SK-N-SH (cell line): Measurements from ENCODE around the gene PPP1R16B. TPM values are rescaled to one million over a fixed set of nuclear protein-coding genes. Genes with fewer than 3 reads are reported as not detected.
"Not testable (repeated sequence)": the region's sequence is repeated elsewhere in the genome, so short reads cannot be mapped to it uniquely, and the experiment has no call there.

ENCODE experiments used
- CTCF ChIA-PET: fragments of 300-600, 350-600 bp; formaldehyde crosslinking; extraction: SDS; loops from one replicate; lab custom pipeline; 2021; lab: Yijun Ruan, JAX
- POLR2A ChIA-PET: fragments of 350-600 bp; sonication (Branson Sonifier 250); formaldehyde crosslinking; extraction: SDS; loops from one replicate; lab custom pipeline; 2020; ENCODE audit warnings: antibody characterized with exemption, inconsistent platforms; lab: Yijun Ruan, JAX
- DNase-seq: peaks from one replicate; pipeline ENCODE4 v3.0.0; 2012
- H2AFZ ChIP-seq: fragments of 200-600 bp; sonication (generic); 2 replicates; pipeline ENCODE4 v1.8.1; 2016; ENCODE audit warnings: antibody characterized with exemption, mild to moderate bottlenecking, low read depth
- H3F3A ChIP-seq: fragments of 200-600 bp; sonication (generic); replicated peaks from 2 replicates; pipeline ENCODE3; 2016; ENCODE audit warnings: antibody characterized with exemption, mild to moderate bottlenecking; ENCODE audit not compliant: insufficient read depth
- H3K27ac ChIP-seq, 2 experiments: fragments of 200-500 bp in 1 of 2; fragments of 200-600 bp in 1 of 2; sonication (Bioruptor generic) in 1 of 2; sonication (generic), shearing (Covaris generic) in 1 of 2; 2 replicates each; pipeline versions ENCODE4 v1.5.1 to v1.6.1; 2014 to 2016; ENCODE audit warnings: low read depth in 2 of 2, inconsistent platforms in 1 of 2, low read length in 1 of 2, mild to moderate bottlenecking in 1 of 2, mixed read lengths in 1 of 2
- H3K27me3 ChIP-seq: fragments of 200-600 bp; sonication (generic), shearing (Covaris generic); 2 replicates; pipeline ENCODE4 v1.6.1; 2016; ENCODE audit warnings: mixed run types; ENCODE audit not compliant: insufficient read depth
- H3K36me3 ChIP-seq, 2 experiments: fragments of 200-500 bp in 1 of 2; fragments of 200-600 bp in 1 of 2; sonication (Bioruptor generic) in 1 of 2; sonication (generic) in 1 of 2; replicated peaks in 1 of 2; 2 replicates each; pipeline versions ENCODE3 to v1.5.1; 2014 to 2016; ENCODE audit warnings: low read length in 1 of 2, mild to moderate bottlenecking in 1 of 2; ENCODE audit not compliant: insufficient read depth in 2 of 2, control insufficient read depth in 1 of 2
- H3K4me1 ChIP-seq, 2 experiments: fragments of 200-500 bp in 1 of 2; fragments of 200-600 bp in 1 of 2; sonication (Bioruptor generic) in 1 of 2; sonication (generic), shearing (Covaris generic) in 1 of 2; 2 replicates each; pipeline versions ENCODE4 v1.5.1 to v1.6.1; 2014 to 2016; ENCODE audit warnings: low read depth in 1 of 2, low read length in 1 of 2, mixed run types in 1 of 2; ENCODE audit not compliant: insufficient read depth in 2 of 2, control insufficient read depth in 1 of 2
- H3K4me2 ChIP-seq: fragments of 200-600 bp; sonication (generic), shearing (Covaris generic); 2 replicates; pipeline ENCODE4 v1.6.1; 2017; ENCODE audit warnings: mixed run types
- H3K4me3 ChIP-seq, 2 experiments: fragments of 200-500 bp in 1 of 2; fragments of 200-600 bp in 1 of 2; sonication (Bioruptor generic) in 1 of 2; sonication (generic), shearing (Covaris generic) in 1 of 2; 2 replicates each; pipeline versions ENCODE4 v1.5.1 to v1.8.1; 2014 to 2016; ENCODE audit warnings: low read depth in 2 of 2, inconsistent platforms in 1 of 2, low read length in 1 of 2, mild to moderate bottlenecking in 1 of 2, mixed read lengths in 1 of 2, moderate library complexity in 1 of 2
- H3K79me2 ChIP-seq: fragments of 200-600 bp; sonication (generic); 2 replicates; pipeline ENCODE4 v1.8.1; 2017; ENCODE audit warnings: mild to moderate bottlenecking; ENCODE audit not compliant: insufficient read depth
- H3K9ac ChIP-seq: fragments of 200-600 bp; sonication (generic); 2 replicates; pipeline ENCODE4 v1.6.1; 2017; ENCODE audit warnings: mixed run types
- H3K9me2 ChIP-seq: fragments of 200-600 bp; sonication (generic); 2 replicates; pipeline ENCODE4 v1.6.1; 2017; ENCODE audit warnings: mixed run types
- H3K9me3 ChIP-seq: fragments of 200-600 bp; sonication (generic); 2 replicates; pipeline ENCODE4 v1.6.1; 2017; ENCODE audit warnings: mixed run types, mild to moderate bottlenecking, moderate library complexity
- H4K20me1 ChIP-seq: fragments of 200-600 bp; sonication (generic); 2 replicates; pipeline ENCODE4 v1.6.1; 2017; ENCODE audit warnings: mild to moderate bottlenecking, mixed run types; ENCODE audit not compliant: insufficient read depth
- CHD2 ChIP-seq: fragments of 150-350 bp; IDR thresholded peaks from 2 replicates; pipeline ENCODE4 v1.6.1; 2018; ENCODE audit warnings: low read length; ENCODE audit not compliant: partially characterized antibody
- GABPA ChIP-seq: IDR thresholded peaks from 2 replicates; pipeline ENCODE4 v1.4.0; 2012; ENCODE audit warnings: low read depth, mild to moderate bottlenecking
- GATA2 ChIP-seq: sonication (generic); formaldehyde crosslinking; IDR thresholded peaks from 2 replicates; pipeline ENCODE4 v1.5.0; 2020; ENCODE audit warnings: mild to moderate bottlenecking, missing genetic modification reagents
- IRF3 ChIP-seq: fragments of 150-350 bp; IDR thresholded peaks from 2 replicates; pipeline ENCODE4 v1.6.1; 2016; ENCODE audit warnings: mild to moderate bottlenecking, low read depth, low read length
- NFIC ChIP-seq: IDR thresholded peaks from 2 replicates; pipeline ENCODE4 v1.4.0; 2012; ENCODE audit warnings: borderline replicate concordance
- PBX3 ChIP-seq: IDR thresholded peaks from 2 replicates; pipeline ENCODE4; 2012
- POLR2AphosphoS5 ChIP-seq: IDR thresholded peaks from 2 replicates; pipeline ENCODE4 v1.6.1; 2012; ENCODE audit warnings: low read depth, low read length
- RAD21 ChIP-seq: IDR thresholded peaks from 2 replicates; pipeline ENCODE4 v1.6.1; 2012; ENCODE audit warnings: mild to moderate bottlenecking, low read length
- RCOR1 ChIP-seq: fragments of 150-350 bp; IDR thresholded peaks from 2 replicates; pipeline ENCODE4 v1.6.1; 2017; ENCODE audit warnings: antibody characterized with exemption, low read length
- SIN3A ChIP-seq: IDR thresholded peaks from 2 replicates; pipeline ENCODE4 v1.6.1; 2012; ENCODE audit warnings: low read depth, mild to moderate bottlenecking, low read length, moderate library complexity, borderline replicate concordance
- TAF1 ChIP-seq: IDR thresholded peaks from 2 replicates; pipeline ENCODE4 v1.6.1; 2012; ENCODE audit warnings: low read depth, mild to moderate bottlenecking, low read length, moderate library complexity, borderline replicate concordance
- YY1 ChIP-seq: IDR thresholded peaks from 2 replicates; pipeline ENCODE4 v1.4.0; 2012; ENCODE audit warnings: low read depth, mild to moderate bottlenecking
- ZBTB33 ChIP-seq: IDR thresholded peaks from 2 replicates; pipeline ENCODE4 v1.4.0; 2012; ENCODE audit warnings: low read depth, borderline replicate concordance
- WGBS: methylation state at CpG from one replicate; pipeline ENCODE4 v1.1.6; 2017; ENCODE audit warnings: low lambda C conversion rate; 5-methylcytosine and 5-hydroxymethylcytosine counted together
- polyA plus RNA-seq, 3 experiments: library from polyadenylated mRNA; depleted of rRNA; stranded (reverse); fragments of >200 nt; gene quantifications; 2 replicates each; pipeline ENCODE4 v1.2.3, GENCODE V29; 2012

PPP1R16B gene
- polyA plus RNA-seq, 1 of the 3 experiments (the other 2 are of a cell fraction): 0.28 TPM

GRCh38 chr20:38790200-38791053 lies 15.1 kb upstream of the PPP1R16B start (continued):
- TF ChIP-seq YY1: no peak

- Histone ChIP-seq H2AFZ (no peak overlapping the region), H3K9me2 (no peaks in the 10 kb centered on the region), H3K79me2 (no peaks in the 10 kb centered on the region), H3K9me3 (no peaks in the 10 kb centered on the region), H3K27ac (no peak overlapping the region), H3F3A (peaks cover 2% of the 10 kb centered on the region), H4K20me1 (no peaks in the 10 kb centered on the region), H3K36me3 (no peaks in the 10 kb centered on the region), H3K4me3 (no peak overlapping the region), H3K4me2 (no peak overlapping the region), H3K27me3 (peaks cover 14% of the 10 kb centered on the region; the same call in 1 of the 2 replicates), H3K9ac (no peak overlapping the region), H3K4me1 (0 out of 4 replicates have a peak, but pooled peaks cover 0 to 1% of the 10 kb centered on the region in 2 experiments)
- ChIA-PET CTCF (interaction anchor here (1.0 to 2.5 kb wide), 12 partner anchors 8 to 148 kb away, joined by 3 to 19 read pairs (median 5); partner anchors contain the start of gene PPP1R16B), POLR2A (no interaction called here)
- DNase-seq: no peak
- TF ChIP-seq RAD21: no peak
- WGBS: 74% methylated on average over 3 of the region's 3 CpGs
Measured at GRCh38 chr20:38791291-38791690, 14.2 kb upstream of the PPP1R16B start.

GRCh38 chr20:38791940-38792339 lies 13.6 kb upstream of the PPP1R16B start:
- Histone ChIP-seq H2AFZ (no peak overlapping the region), H3F3A (no peaks in the 10 kb centered on the region), H3K27me3 (peaks cover 17% of the 10 kb centered on the region; the same call in 1 of the 2 replicates)
- no peak for DNase-seq
- WGBS: 78% methylated on average over 1 of the region's 1 CpG
- no peak for TF ChIP-seq TAF1
- no peak for TF ChIP-seq GATA2 (CRISPR knock-in tag)
- TF ChIP-seq SIN3A: no peak
- TF ChIP-seq RCOR1: no peak
- TF ChIP-seq IRF3: no peak
- TF ChIP-seq PBX3: no peak
- TF ChIP-seq GABPA: no peak
- TF ChIP-seq CHD2: no peak
- TF ChIP-seq NFIC: no peak
- TF ChIP-seq POLR2AphosphoS5: no peak
- TF ChIP-seq ZBTB33: no peak
- TF ChIP-seq, all 33 proteins: peak for 0
- Histone ChIP-seq H3K4me1 (no peaks in the 10 kb centered on the region), H3K27ac (no peak overlapping the region), H4K20me1 (no peaks in the 10 kb centered on the region), H3K79me2 (no peaks in the 10 kb centered on the region), H3K4me2 (no peak overlapping the region), H3K36me3 (no peaks in the 10 kb centered on the region), H3K4me3 (no peak overlapping the region), H3K9me2 (no peaks in the 10 kb centered on the region), H3K9me3 (no peaks in the 10 kb centered on the region), H3K9ac (no peak overlapping the region)
- ChIA-PET POLR2A (no interaction called here), CTCF (interaction anchor here (2.3 kb wide), 1 partner anchor 41 kb away, joined by 19 read pairs; no protein-coding TSS in a partner anchor)

GRCh38 chr20:38794057-38794456 lies 11.4 kb upstream of the PPP1R16B start:
- DNase-seq, H3K36me3 ChIP-seq, H3F3A ChIP-seq, H3K4me3 ChIP-seq, H3K27ac ChIP-seq, H3K9me2 ChIP-seq, POLR2A ChIA-PET, H4K20me1 ChIP-seq, H3K9ac ChIP-seq, H3K4me2 ChIP-seq, H3K9me3 ChIP-seq, H3K4me1 ChIP-seq, H3K79me2 ChIP-seq, H2AFZ ChIP-seq: not testable (repeated sequence)
- WGBS: 49% methylated on average over 5 of the region's 5 CpGs
- CTCF ChIA-PET: interaction anchor here (1.2 kb wide), 1 partner anchor 67 kb away, joined by 3 read pairs; no protein-coding TSS in a partner anchor
- H3K27me3 ChIP-seq: peaks cover 17% of the 10 kb centered on the region; the same call in 1 of the 2 replicates
